ENCODE measurements around the gene DCLK1.

The DCLK1 gene

DNA sequence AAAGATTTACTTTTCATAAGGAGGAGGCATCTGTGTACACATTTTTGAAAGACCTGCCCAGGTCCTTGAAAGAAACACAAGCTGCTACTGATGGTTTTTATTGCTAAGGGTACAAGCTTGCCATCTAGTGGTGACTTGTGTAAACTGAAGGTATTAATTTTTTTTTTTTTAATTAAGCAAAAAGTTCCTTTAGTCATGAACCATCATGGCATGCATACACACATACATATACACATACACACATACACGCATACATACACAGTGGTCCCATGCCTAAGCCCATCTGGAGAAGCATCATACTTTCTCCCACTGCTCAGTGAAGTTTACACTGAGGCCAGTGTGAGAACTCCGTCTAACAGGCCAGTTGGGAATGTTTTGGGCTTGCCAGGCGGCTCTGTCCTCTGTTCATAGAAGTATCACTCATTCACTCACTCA lies 312.5 kb downstream of the DCLK1 start:
- TF ChIP-seq, protein P1, sequence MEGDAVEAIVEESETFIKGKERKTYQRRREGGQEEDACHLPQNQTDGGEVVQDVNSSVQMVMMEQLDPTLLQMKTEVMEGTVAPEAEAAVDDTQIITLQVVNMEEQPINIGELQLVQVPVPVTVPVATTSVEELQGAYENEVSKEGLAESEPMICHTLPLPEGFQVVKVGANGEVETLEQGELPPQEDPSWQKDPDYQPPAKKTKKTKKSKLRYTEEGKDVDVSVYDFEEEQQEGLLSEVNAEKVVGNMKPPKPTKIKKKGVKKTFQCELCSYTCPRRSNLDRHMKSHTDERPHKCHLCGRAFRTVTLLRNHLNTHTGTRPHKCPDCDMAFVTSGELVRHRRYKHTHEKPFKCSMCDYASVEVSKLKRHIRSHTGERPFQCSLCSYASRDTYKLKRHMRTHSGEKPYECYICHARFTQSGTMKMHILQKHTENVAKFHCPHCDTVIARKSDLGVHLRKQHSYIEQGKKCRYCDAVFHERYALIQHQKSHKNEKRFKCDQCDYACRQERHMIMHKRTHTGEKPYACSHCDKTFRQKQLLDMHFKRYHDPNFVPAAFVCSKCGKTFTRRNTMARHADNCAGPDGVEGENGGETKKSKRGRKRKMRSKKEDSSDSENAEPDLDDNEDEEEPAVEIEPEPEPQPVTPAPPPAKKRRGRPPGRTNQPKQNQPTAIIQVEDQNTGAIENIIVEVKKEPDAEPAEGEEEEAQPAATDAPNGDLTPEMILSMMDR (conservative IDR thresholded peaks at IDR 0.05; ENCODE audit: low read length) = peak; percentile 73
- no peak overlapping the region for H3K4me3 ChIP-seq (ENCODE audit: low read length)
- DNase-seq (ENCODE audit: low read depth) = peak; percentile 79

DNA sequence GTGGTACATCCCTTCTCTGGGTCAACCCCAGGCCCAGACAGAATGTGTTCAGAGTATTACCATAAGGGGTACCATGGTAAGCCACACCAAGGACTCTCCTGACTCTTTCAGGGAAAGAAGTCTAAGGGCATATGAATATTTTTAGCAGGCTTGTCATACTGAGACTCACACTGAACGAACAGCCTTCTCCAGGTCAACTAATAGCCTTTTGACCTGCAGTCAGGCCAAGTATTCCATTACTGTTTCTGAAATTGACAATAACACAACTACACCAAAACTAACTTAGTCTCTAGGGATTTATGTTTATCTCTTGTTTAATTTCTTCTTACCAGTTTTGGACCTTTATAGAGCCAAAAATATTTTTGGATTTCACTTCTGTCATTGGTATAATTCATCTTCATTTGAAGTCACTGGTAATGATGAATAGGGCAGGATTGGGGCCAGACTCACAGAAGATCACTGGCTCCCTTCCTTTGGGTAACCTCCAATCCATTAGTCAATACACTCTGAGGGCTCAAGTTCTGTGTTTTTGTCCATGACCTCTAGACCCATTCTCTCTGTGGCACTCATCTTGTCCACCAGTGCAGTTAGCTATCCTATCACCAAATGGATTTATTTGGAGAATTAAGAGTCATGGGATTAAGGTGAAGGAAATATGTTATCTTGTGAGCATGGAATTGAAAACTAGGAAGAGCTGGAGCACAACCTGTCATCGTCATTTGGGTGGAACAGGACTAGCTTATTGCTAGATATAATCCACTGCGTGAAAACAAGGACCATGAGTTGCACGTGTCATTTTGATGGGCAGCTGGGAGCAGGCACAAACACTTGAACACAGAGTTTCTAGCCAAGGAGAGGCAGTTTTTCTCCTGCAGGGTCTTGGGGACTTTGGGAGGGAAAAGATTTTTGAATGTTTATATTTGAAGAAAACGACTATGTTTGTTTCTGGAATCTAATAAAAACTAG lies 313.3 kb downstream of the DCLK1 start:
- no peak overlapping the region for H3K4me3 ChIP-seq (ENCODE audit: low read length)
- TF ChIP-seq, protein P1 (conservative IDR thresholded peaks at IDR 0.05; ENCODE audit: low read length) = no peak
- peak; percentile 60 for DNase-seq (ENCODE audit: low read depth)

DNA sequence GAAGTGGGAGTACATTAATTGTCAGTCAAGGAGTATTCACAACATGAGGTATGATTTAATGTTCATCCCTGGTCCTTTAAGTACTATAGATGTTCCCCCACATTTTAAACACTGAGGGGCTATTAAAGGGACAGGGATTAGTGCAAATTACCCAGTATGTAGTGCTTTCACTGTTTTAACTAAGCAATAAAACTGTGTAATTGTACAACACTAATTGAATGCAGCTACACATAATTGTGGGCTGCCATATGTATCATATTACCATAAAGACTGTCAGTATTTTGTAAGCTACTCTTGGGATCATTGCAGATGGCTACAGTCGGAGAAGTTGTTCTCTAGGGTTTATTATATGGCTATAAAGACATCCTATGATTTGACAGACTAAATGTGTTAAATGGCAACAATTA lies 316.6 kb downstream of the DCLK1 start:
- TF ChIP-seq, protein P1 (conservative IDR thresholded peaks at IDR 0.05; ENCODE audit: low read length) = no peak
- DNase-seq (ENCODE audit: low read depth) = peak; percentile 23

DNA sequence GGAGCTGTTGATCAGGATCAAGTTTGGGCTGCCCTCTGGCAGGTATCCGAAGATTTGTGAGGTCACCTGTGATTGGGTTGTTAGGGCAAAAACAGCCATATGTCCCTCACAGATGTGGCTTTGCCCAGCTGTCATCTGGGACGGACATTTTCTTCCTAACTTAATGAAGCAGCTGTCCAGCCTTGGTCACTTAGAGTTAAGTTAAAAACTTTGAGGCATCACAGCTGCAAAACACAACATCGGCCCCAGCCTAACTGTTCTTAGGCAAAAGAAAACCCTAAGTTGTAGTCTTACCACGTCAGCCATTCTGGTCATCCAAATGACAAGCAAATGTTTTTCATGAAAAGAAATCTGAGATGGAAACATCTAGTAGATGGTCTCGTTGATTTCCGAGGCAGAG lies 318.4 kb downstream of the DCLK1 start:
- no peak overlapping the region for H3K4me3 ChIP-seq (ENCODE audit: low read length)
- TF ChIP-seq, protein P1 (conservative IDR thresholded peaks at IDR 0.05; ENCODE audit: low read length) = no peak
- DNase-seq (ENCODE audit: low read depth) = no peak

More for the DNA sequence above, 316.6 kb downstream of the DCLK1 start:
- H3K4me3 ChIP-seq (ENCODE audit: low read length) = no peak overlapping the region

DNA sequence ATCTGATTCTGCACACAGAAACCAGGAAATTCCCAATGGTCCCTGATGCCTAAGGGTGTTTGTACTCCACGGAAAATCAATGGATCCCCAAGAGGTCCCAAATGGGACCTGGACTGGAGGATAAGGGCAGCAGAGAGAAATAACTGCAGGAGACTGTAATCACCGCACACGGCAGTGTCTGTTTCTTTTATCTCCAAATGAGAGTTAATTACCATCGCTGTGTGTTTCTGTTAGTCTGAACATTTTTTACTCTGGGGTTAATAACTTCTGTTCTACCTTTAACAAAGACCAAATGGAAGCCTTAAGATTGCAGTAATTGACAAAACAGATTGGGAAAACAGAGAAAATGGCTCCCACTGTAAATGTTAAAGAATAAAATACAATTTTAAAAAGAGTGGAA lies 320.9 kb downstream of the DCLK1 start:
- H3K4me3 ChIP-seq (ENCODE audit: low read length) = no peak overlapping the region
- TF ChIP-seq, protein P1 (conservative IDR thresholded peaks at IDR 0.05; ENCODE audit: low read length) = no peak
- no peak for DNase-seq (ENCODE audit: low read depth)

DNA sequence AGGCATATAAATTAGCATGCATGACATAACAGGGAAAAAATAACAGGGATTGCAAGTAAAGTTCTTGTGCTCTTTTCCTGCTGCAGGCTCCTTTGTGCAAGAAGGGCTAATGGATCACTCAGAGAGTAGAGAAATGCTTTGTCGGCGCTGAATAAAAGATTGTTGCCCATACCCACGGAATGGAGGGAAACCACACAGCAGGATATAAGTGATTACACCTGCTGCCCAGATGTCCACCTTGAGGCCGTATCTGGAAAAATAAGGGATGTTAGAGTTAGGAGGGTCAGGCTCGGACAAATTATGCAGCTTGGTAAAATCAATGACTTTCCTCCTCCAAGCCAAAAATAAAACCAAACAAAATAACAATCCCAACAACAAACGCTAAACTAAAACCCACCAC lies 322.3 kb downstream of the DCLK1 start:
- DNase-seq (ENCODE audit: low read depth) = no peak
- TF ChIP-seq, protein P1 (conservative IDR thresholded peaks at IDR 0.05; ENCODE audit: low read length) = no peak
- no peak overlapping the region for H3K4me3 ChIP-seq (ENCODE audit: low read length)

DNA sequence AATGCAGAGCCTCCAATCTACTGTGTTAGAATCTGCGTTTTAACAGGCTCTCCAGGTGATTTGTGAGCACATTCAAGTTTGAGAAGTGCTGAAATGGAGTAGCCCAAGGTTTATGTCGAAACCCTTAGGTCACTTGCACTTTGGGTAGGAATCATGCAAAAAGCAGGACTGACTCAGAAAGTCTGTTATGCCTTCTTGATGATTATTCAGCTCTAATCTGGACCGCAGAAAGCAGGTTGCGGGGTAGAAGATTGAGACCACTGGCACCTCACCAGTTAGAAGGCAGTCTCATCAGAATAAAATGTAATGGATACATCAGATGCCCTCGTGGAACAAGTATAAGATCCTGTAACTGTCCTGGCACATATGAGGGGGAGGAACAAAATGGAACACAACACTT lies 326.3 kb downstream of the DCLK1 start:
- TF ChIP-seq, protein P1 (conservative IDR thresholded peaks at IDR 0.05; ENCODE audit: low read length) = no peak

More for the DNA sequence above, 326.3 kb downstream of the DCLK1 start:
- DNase-seq (ENCODE audit: low read depth) = no peak
- no peak overlapping the region for H3K4me3 ChIP-seq (ENCODE audit: low read length)

Data from AG10803 (cell line).